ENCODE measurements around the gene LRPPRC.

Gene LRPPRC

GRCh38 chr2:43995733-43996533, at the start of gene LRPPRC:
Gene LRPPRC (minus strand): TSS chr2:43995989. CDS start chr2:43995947, 42 bp downstream.
- no peak for TF ChIP-seq CTCF (IDR thresholded peaks at IDR 0.05)
- Histone ChIP-seq H2AFZ (peak within 1 kb of the TSS; percentile 83), H3K4me2 (ENCODE audit: low read length) (peak within 1 kb of the TSS; percentile 89), H3K4me1 (peaks cover 13% of the 10 kb centered on the region), H3K36me3 (ENCODE audit: control insufficient read depth, insufficient read depth, low read length) (no peaks in the 10 kb centered on the region), H3K4me3 (ENCODE audit: low read depth, low read length) (peak within 1 kb of the TSS; percentile 87), H3K9me3 (ENCODE audit: control insufficient read depth, low read length) (no peaks in the 10 kb centered on the region), H3K79me2 (peaks cover 41% of the 10 kb centered on the region), H3K9ac (peak within 1 kb of the TSS; percentile 67), H3K27ac (peak within 1 kb of the TSS; percentile 88), H3K27me3 (ENCODE audit: control insufficient read depth, insufficient read depth, low read length) (no peaks in the 10 kb centered on the region)

GRCh38 chr2:44045061-44045460, 49.3 kb upstream of the LRPPRC start:
- Histone ChIP-seq H3K36me3 (ENCODE audit: control insufficient read depth, insufficient read depth, low read length) (no peaks in the 10 kb centered on the region), H2AFZ (no peak overlapping the region), H3K4me3 (ENCODE audit: low read depth, low read length) (no peak overlapping the region), H3K4me2 (ENCODE audit: low read length) (no peak overlapping the region), H3K79me2 (no peaks in the 10 kb centered on the region), H3K27ac (no peak overlapping the region), H3K9ac (no peak overlapping the region), H3K27me3 (ENCODE audit: control insufficient read depth, insufficient read depth, low read length) (no peaks in the 10 kb centered on the region), H3K9me3 (ENCODE audit: control insufficient read depth, low read length) (no peaks in the 10 kb centered on the region), H3K4me1 (peaks cover 6% of the 10 kb centered on the region)
- no peak for TF ChIP-seq CTCF (IDR thresholded peaks at IDR 0.05)

GRCh38 chr2:44044281-44044720, 48.5 kb upstream of the LRPPRC start:
- Histone ChIP-seq H3K9ac (no peak overlapping the region), H3K9me3 (ENCODE audit: control insufficient read depth, low read length) (no peaks in the 10 kb centered on the region), H3K4me3 (ENCODE audit: low read depth, low read length) (no peak overlapping the region), H3K36me3 (ENCODE audit: control insufficient read depth, insufficient read depth, low read length) (no peaks in the 10 kb centered on the region), H3K27ac (no peak overlapping the region), H3K4me1 (peaks cover 6% of the 10 kb centered on the region), H3K27me3 (ENCODE audit: control insufficient read depth, insufficient read depth, low read length) (no peaks in the 10 kb centered on the region), H3K79me2 (no peaks in the 10 kb centered on the region), H3K4me2 (ENCODE audit: low read length) (no peak overlapping the region), H2AFZ (peak overlapping the region; percentile 93)
- peak; percentile 89 for TF ChIP-seq CTCF (IDR thresholded peaks at IDR 0.05)

- H3K4me1 ChIP-seq: peaks cover 6% of the 10 kb centered on the region
- no peak overlapping the region for H2AFZ ChIP-seq
- H3K36me3 ChIP-seq (ENCODE audit: control insufficient read depth, insufficient read depth, low read length): no peaks in the 10 kb centered on the region
- no peak overlapping the region for H3K27ac ChIP-seq
- H3K4me2 ChIP-seq (ENCODE audit: low read length): no peak overlapping the region
- H3K27me3 ChIP-seq (ENCODE audit: control insufficient read depth, insufficient read depth, low read length): no peaks in the 10 kb centered on the region
- H3K9me3 ChIP-seq (ENCODE audit: control insufficient read depth, low read length): no peaks in the 10 kb centered on the region
- no peaks in the 10 kb centered on the region for H3K79me2 ChIP-seq
- no peak for TF ChIP-seq CTCF (IDR thresholded peaks at IDR 0.05)
- no peak overlapping the region for H3K9ac ChIP-seq
- H3K4me3 ChIP-seq (ENCODE audit: low read depth, low read length): no peak overlapping the region
Observed at GRCh38 chr2:44040365-44040764, 44.6 kb upstream of the LRPPRC start.

- no peak overlapping the region for H3K27ac ChIP-seq
- H3K79me2 ChIP-seq: no peaks in the 10 kb centered on the region
- H3K4me1 ChIP-seq: no peaks in the 10 kb centered on the region
- H3K36me3 ChIP-seq (ENCODE audit: control insufficient read depth, insufficient read depth, low read length): no peaks in the 10 kb centered on the region
- TF ChIP-seq CTCF (IDR thresholded peaks at IDR 0.05): no peak
- no peak overlapping the region for H2AFZ ChIP-seq
- H3K4me2 ChIP-seq (ENCODE audit: low read length): no peak overlapping the region
- no peak overlapping the region for H3K9ac ChIP-seq
- H3K9me3 ChIP-seq (ENCODE audit: control insufficient read depth, low read length): no peaks in the 10 kb centered on the region
- no peaks in the 10 kb centered on the region for H3K27me3 ChIP-seq (ENCODE audit: control insufficient read depth, insufficient read depth, low read length)
- H3K4me3 ChIP-seq (ENCODE audit: low read depth, low read length): no peak overlapping the region
Observed at GRCh38 chr2:44038277-44038676, 42.5 kb upstream of the LRPPRC start.

All from parathyroid adenoma (tissue), 2 donors.